HepG2 (cell line): Measurements from ENCODE around the gene SPATA13. TPM values are rescaled to one million over a fixed set of nuclear protein-coding genes. Genes with fewer than 3 reads are reported as not detected.
A peak's percentile ranks its signal among the peaks of the same experiment; 100 is the strongest.

Experiments used
- AGO1 ChIP-seq: fragments of 200-400 bp; formaldehyde crosslinking; IDR thresholded peaks from 2 replicates; pipeline ENCODE4 v1.6.1; 2017; ENCODE audit warnings: mild to moderate bottlenecking, low read depth, low read length, moderate library complexity; ENCODE audit not compliant: poor library complexity, severe bottlenecking
- HIVEP1 ChIP-seq: sonication (generic); formaldehyde crosslinking; IDR thresholded peaks from 2 replicates; pipeline ENCODE4 v1.4.0; 2020; ENCODE audit warnings: mild to moderate bottlenecking, missing genetic modification reagents
- HOXA5 ChIP-seq: sonication (generic); formaldehyde crosslinking; IDR thresholded peaks from 2 replicates; pipeline ENCODE4 v1.4.0; 2020; ENCODE audit warnings: missing genetic modification reagents
- IRX3 ChIP-seq: sonication (generic); formaldehyde crosslinking; IDR thresholded peaks from 2 replicates; pipeline ENCODE4 v1.8.1; 2023; ENCODE audit warnings: mild to moderate bottlenecking, low read depth, missing genetic modification reagents, borderline replicate concordance
- KAT8 ChIP-seq: IDR thresholded peaks from 2 replicates; pipeline ENCODE4 v1.6.1; 2016; ENCODE audit warnings: missing genetic modification reagents, missing compliant biosample characterization
- NFRKB ChIP-seq: fragments of 450-650 bp; IDR thresholded peaks from 2 replicates; pipeline ENCODE4 v1.6.1; 2017
- NR2F2 ChIP-seq: IDR thresholded peaks from 2 replicates; pipeline ENCODE4 v1.6.1; 2012; ENCODE audit warnings: low read depth, inconsistent platforms, borderline replicate concordance
- RNF2 ChIP-seq: fragments of 450-650 bp; conservative IDR thresholded peaks from 2 replicates; pipeline ENCODE4 v1.6.1; 2016; ENCODE audit warnings: low read depth
- RXRA ChIP-seq: sonication (generic); formaldehyde crosslinking; IDR thresholded peaks from 2 replicates; pipeline ENCODE4 v1.5.1; 2020; ENCODE audit warnings: missing genetic modification reagents
- SALL2 ChIP-seq: sonication (generic); formaldehyde crosslinking; IDR thresholded peaks from 2 replicates; pipeline ENCODE4 v1.8.1; 2023; ENCODE audit warnings: mild to moderate bottlenecking, missing genetic modification reagents, inconsistent platforms
- SMAD1 ChIP-seq: sonication (generic); formaldehyde crosslinking; IDR thresholded peaks from 2 replicates; pipeline ENCODE4 v1.4.0; 2020; ENCODE audit warnings: missing genetic modification reagents, low read depth, mild to moderate bottlenecking, borderline replicate concordance
- YEATS4 ChIP-seq: sonication (generic); formaldehyde crosslinking; IDR thresholded peaks from 2 replicates; pipeline ENCODE4 v1.4.0; 2020; ENCODE audit warnings: missing genetic modification reagents, borderline replicate concordance
- ZNF138 ChIP-seq: sonication (generic); formaldehyde crosslinking; IDR thresholded peaks from 2 replicates; pipeline ENCODE4 v1.5.0; 2020; ENCODE audit warnings: mild to moderate bottlenecking, low read depth, missing genetic modification reagents
- ZNF234 ChIP-seq: sonication (generic); formaldehyde crosslinking; conservative IDR thresholded peaks from 2 replicates; pipeline ENCODE4 v1.5.1; 2020; ENCODE audit warnings: mild to moderate bottlenecking, missing genetic modification reagents
- polyA plus RNA-seq, 8 experiments: library from polyadenylated mRNA; depleted of rRNA in 3 of 8; stranded (reverse) in 7 of 8; unstranded in 1 of 8; fragments of >200 nt; fragmentation: Illumina TruSeq in 4 of 8; extraction: Trizol in 4 of 8; gene quantifications; 2 replicates each; pipeline versions ENCODE4 v1.2.1 to v1.2.3, GENCODE V29; 2011 to 2016; ENCODE audit warnings: low read depth in 4 of 8, missing spikeins in 1 of 8, mixed read lengths in 1 of 8; ENCODE audit not compliant: insufficient read depth in 1 of 8
- total RNA-seq, 5 experiments: library from RNA; depleted of rRNA; stranded (reverse); fragments of >200 nt; fragmentation: Illumina TruSeq; extraction: Trizol; gene quantifications; 2 replicates each; pipeline ENCODE4 v1.2.3, GENCODE V29; 2016; ENCODE audit warnings: low read depth in 1 of 5
- TF ChIP-seq, protein P1 (sequence below): sonication (generic); formaldehyde crosslinking; IDR thresholded peaks from 2 replicates; pipeline ENCODE4 v1.5.0; 2020; ENCODE audit warnings: mild to moderate bottlenecking, missing genetic modification reagents, borderline replicate concordance
- TF ChIP-seq, protein P2 (sequence below): IDR thresholded peaks from 2 replicates; pipeline ENCODE4 v1.6.1; 2016; ENCODE audit warnings: missing genetic modification reagents, missing compliant biosample characterization
- TF ChIP-seq, protein P3 (sequence below): sonication (generic); formaldehyde crosslinking; IDR thresholded peaks from 2 replicates; pipeline ENCODE4 v1.4.0; 2020; ENCODE audit warnings: mild to moderate bottlenecking, missing genetic modification reagents
- TF ChIP-seq, protein P4 (sequence below): sonication (generic); formaldehyde crosslinking; IDR thresholded peaks from 2 replicates; pipeline ENCODE4 v1.8.1; 2022; ENCODE audit warnings: low read depth, mild to moderate bottlenecking, missing genetic modification reagents

Gene SPATA13
- total and polyA plus RNA-seq, 2 of the 13 experiments (the other 11 are each of a cell fraction or from before 2014, with no cell fraction given) = 11.3 to 14.2 TPM

DNA sequence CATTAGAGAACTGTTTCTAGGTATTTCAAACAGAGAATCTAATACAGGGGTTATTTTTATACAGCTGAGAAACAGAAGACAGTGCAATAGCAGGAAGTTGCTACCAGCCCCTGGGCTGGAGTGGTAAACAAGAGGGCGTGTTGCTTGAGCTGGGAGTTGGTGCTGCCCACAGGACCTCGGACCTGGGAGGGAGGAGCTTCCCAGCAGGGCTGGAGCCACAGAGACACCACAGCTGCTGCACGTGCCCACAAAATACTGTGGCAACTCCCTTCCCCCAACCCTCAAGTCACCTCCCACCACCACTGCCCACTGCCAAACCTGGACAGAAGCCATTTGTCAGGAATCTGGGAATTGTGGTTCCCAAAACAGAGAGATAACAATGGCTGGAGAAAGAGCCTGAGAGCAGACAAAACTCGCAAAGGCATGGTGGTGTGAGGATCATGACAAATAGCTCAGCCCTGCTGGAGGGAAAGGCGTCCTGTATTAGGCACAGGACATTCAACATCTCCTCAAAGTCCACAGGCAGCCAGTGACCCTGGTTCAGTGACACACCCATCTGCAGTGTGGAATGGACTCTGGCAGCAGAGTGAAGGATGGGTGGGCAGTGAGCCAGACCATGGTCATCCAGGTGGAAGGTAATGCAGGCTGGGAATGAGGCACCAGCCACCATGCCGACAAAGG lies 57.2 kb downstream of the SPATA13 start (continued):
- no peak for TF ChIP-seq ZNF138
- peak; percentile 47; the same call in 1 of the 2 replicates for TF ChIP-seq KAT8 (CRISPR knock-in tag)
- TF ChIP-seq IRX3 = no peak
- TF ChIP-seq, protein P1, sequence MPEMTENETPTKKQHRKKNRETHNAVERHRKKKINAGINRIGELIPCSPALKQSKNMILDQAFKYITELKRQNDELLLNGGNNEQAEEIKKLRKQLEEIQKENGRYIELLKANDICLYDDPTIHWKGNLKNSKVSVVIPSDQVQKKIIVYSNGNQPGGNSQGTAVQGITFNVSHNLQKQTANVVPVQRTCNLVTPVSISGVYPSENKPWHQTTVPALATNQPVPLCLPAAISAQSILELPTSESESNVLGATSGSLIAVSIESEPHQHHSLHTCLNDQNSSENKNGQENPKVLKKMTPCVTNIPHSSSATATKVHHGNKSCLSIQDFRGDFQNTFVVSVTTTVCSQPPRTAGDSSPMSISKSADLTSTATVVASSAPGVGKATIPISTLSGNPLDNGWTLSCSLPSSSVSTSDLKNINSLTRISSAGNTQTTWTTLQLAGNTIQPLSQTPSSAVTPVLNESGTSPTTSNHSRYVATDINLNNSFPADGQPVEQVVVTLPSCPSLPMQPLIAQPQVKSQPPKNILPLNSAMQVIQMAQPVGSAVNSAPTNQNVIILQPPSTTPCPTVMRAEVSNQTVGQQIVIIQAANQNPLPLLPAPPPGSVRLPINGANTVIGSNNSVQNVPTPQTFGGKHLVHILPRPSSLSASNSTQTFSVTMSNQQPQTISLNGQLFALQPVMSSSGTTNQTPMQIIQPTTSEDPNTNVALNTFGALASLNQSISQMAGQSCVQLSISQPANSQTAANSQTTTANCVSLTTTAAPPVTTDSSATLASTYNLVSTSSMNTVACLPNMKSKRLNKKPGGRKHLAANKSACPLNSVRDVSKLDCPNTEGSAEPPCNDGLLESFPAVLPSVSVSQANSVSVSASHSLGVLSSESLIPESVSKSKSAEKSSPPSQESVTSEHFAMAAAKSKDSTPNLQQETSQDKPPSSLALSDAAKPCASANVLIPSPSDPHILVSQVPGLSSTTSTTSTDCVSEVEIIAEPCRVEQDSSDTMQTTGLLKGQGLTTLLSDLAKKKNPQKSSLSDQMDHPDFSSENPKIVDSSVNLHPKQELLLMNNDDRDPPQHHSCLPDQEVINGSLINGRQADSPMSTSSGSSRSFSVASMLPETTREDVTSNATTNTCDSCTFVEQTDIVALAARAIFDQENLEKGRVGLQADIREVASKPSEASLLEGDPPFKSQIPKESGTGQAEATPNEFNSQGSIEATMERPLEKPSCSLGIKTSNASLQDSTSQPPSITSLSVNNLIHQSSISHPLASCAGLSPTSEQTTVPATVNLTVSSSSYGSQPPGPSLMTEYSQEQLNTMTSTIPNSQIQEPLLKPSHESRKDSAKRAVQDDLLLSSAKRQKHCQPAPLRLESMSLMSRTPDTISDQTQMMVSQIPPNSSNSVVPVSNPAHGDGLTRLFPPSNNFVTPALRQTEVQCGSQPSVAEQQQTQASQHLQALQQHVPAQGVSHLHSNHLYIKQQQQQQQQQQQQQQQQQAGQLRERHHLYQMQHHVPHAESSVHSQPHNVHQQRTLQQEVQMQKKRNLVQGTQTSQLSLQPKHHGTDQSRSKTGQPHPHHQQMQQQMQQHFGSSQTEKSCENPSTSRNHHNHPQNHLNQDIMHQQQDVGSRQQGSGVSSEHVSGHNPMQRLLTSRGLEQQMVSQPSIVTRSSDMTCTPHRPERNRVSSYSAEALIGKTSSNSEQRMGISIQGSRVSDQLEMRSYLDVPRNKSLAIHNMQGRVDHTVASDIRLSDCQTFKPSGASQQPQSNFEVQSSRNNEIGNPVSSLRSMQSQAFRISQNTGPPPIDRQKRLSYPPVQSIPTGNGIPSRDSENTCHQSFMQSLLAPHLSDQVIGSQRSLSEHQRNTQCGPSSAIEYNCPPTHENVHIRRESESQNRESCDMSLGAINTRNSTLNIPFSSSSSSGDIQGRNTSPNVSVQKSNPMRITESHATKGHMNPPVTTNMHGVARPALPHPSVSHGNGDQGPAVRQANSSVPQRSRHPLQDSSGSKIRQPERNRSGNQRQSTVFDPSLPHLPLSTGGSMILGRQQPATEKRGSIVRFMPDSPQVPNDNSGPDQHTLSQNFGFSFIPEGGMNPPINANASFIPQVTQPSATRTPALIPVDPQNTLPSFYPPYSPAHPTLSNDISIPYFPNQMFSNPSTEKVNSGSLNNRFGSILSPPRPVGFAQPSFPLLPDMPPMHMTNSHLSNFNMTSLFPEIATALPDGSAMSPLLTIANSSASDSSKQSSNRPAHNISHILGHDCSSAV (CRISPR knock-in tag) = no peak
- TF ChIP-seq SALL2 = no peak
- no peak for TF ChIP-seq HOXA5 (CRISPR knock-in tag)
- no peak for TF ChIP-seq NFRKB
- no peak for TF ChIP-seq AGO1
- TF ChIP-seq HIVEP1 (CRISPR knock-in tag) = no peak
- TF ChIP-seq, protein P2, sequence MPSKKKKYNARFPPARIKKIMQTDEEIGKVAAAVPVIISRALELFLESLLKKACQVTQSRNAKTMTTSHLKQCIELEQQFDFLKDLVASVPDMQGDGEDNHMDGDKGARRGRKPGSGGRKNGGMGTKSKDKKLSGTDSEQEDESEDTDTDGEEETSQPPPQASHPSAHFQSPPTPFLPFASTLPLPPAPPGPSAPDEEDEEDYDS = no peak
- no peak for TF ChIP-seq ZNF234 (CRISPR knock-in tag)
- TF ChIP-seq, protein P3, sequence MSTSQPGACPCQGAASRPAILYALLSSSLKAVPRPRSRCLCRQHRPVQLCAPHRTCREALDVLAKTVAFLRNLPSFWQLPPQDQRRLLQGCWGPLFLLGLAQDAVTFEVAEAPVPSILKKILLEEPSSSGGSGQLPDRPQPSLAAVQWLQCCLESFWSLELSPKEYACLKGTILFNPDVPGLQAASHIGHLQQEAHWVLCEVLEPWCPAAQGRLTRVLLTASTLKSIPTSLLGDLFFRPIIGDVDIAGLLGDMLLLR = no peak
- TF ChIP-seq NR2F2 = no peak
- no peak; the same call in 1 of the 2 replicates for TF ChIP-seq SMAD1 (CRISPR knock-in tag)
- no peak for TF ChIP-seq YEATS4 (CRISPR knock-in tag)
- TF ChIP-seq, protein P4, sequence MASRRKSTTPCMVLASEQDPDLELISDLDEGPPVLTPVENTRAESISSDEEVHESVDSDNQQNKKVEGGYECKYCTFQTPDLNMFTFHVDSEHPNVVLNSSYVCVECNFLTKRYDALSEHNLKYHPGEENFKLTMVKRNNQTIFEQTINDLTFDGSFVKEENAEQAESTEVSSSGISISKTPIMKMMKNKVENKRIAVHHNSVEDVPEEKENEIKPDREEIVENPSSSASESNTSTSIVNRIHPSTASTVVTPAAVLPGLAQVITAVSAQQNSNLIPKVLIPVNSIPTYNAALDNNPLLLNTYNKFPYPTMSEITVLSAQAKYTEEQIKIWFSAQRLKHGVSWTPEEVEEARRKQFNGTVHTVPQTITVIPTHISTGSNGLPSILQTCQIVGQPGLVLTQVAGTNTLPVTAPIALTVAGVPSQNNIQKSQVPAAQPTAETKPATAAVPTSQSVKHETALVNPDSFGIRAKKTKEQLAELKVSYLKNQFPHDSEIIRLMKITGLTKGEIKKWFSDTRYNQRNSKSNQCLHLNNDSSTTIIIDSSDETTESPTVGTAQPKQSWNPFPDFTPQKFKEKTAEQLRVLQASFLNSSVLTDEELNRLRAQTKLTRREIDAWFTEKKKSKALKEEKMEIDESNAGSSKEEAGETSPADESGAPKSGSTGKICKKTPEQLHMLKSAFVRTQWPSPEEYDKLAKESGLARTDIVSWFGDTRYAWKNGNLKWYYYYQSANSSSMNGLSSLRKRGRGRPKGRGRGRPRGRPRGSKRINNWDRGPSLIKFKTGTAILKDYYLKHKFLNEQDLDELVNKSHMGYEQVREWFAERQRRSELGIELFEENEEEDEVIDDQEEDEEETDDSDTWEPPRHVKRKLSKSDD (CRISPR knock-in tag) = no peak
- no peak; the same call in 1 of the 2 replicates for TF ChIP-seq RNF2
- TF ChIP-seq RXRA = no peak; the same call in 1 of the 2 replicates
